Stimulated activated memory B cell treated with anti-CD40 and anti-IgM and Interleukin-4, amounts not matched to agents 10 μg/mL and 1 μg/mL and 100 μg/mL, for 72 hours (primary cell): ENCODE results near the gene BCO1.
"Not testable (repeated sequence)": the region's sequence is repeated elsewhere in the genome, so short reads cannot be mapped to it uniquely, and the experiment has no call there.

Experiments used
- ATAC-seq: fragments of 150-1000 bp; cut with Tn5 transposase; 2 replicates; pipeline ENCODE4 v1.10.0; 2021
- H3K27ac Mint-ChIP-seq: one replicate; pipeline ENCODE4 v1.8.0; 2022; ENCODE audit warnings: mild to moderate bottlenecking, mixed read lengths
- H3K27me3 Mint-ChIP-seq: one replicate; pipeline ENCODE4 v1.8.0; 2022; ENCODE audit warnings: mixed read lengths
- H3K36me3 Mint-ChIP-seq: one replicate; pipeline ENCODE4 v1.8.0; 2022; ENCODE audit warnings: mixed read lengths
- H3K4me1 Mint-ChIP-seq: one replicate; pipeline ENCODE4 v1.8.0; 2022; ENCODE audit warnings: mixed read lengths
- H3K4me3 Mint-ChIP-seq: one replicate; pipeline ENCODE4 v1.8.0; 2022; ENCODE audit warnings: mild to moderate bottlenecking, moderate library complexity, mixed read lengths
- H3K9me3 Mint-ChIP-seq: one replicate; pipeline ENCODE4 v1.8.0; 2022; ENCODE audit warnings: mixed read lengths

Gene BCO1

GRCh38 chr16:81221731-81222130 lies 16.8 kb upstream of the BCO1 start:
- no peaks in the 10 kb centered on the region for H3K4me1 Mint-ChIP-seq
- no peak for ATAC-seq
- no peak overlapping the region for H3K27ac Mint-ChIP-seq

GRCh38 chr16:81224824-81225223 lies 13.7 kb upstream of the BCO1 start:
- Mint-ChIP-seq H3K4me1 (no peaks in the 10 kb centered on the region), H3K27ac (no peak overlapping the region), H3K27me3 (peaks cover 38% of the 10 kb centered on the region), H3K36me3 (no peaks in the 10 kb centered on the region), H3K9me3 (no peaks in the 10 kb centered on the region), H3K4me3 (no peak overlapping the region)
- no peak for ATAC-seq

More at GRCh38 chr16:81221731-81222130, 16.8 kb upstream of the BCO1 start:
- H3K36me3 Mint-ChIP-seq, result no peaks in the 10 kb centered on the region
- H3K4me3 Mint-ChIP-seq, result no peak overlapping the region
- no peaks in the 10 kb centered on the region for H3K9me3 Mint-ChIP-seq
- peaks cover 17% of the 10 kb centered on the region for H3K27me3 Mint-ChIP-seq

DNA sequence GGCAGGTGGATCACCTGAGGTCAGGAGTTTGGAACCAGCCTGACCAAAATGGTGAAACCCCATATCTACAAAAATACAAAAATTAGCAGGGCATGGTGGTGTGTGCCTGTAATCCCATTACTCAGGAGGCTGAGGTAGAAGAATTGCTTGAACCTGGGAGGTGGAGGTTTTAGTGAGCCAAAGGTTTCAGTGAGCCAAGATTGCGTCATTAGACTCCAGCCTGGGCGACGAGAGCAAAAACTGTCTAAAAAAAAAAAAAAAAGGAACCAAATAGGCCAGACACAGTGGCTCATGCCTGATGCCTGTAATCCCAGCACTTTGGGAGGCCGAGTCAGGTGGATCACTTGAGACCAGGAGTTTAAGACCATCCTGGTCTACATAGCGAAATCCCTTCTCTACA lies 12.8 kb upstream of the BCO1 start:
- not testable (repeated sequence) for H3K4me1 Mint-ChIP-seq, H3K27ac Mint-ChIP-seq, ATAC-seq, H3K4me3 Mint-ChIP-seq, H3K36me3 Mint-ChIP-seq, H3K9me3 Mint-ChIP-seq
- H3K27me3 Mint-ChIP-seq, result peaks cover 38% of the 10 kb centered on the region

DNA sequence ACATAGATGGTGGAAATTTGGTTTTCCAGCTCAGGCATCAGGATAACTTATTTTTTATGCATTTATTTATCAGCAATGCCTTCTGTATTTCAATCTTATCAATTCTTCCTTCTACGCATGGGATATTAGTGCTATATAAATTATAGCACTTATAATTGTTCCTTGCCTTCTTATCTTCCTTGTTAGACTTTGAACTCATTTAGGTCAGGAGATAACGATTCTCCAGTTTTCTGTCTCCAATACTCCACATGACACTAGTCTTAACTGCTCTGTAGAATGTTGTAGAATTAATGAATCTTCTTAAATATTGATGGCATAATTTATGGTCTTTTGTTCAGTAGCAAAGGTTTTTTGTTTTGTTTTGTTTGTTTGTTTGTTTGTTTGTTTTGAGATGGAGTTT lies 10.7 kb upstream of the BCO1 start:
- no peak for ATAC-seq
- no peak overlapping the region for H3K27ac Mint-ChIP-seq
- no peaks in the 10 kb centered on the region for H3K9me3 Mint-ChIP-seq
- H3K4me3 Mint-ChIP-seq, result no peak overlapping the region
- H3K4me1 Mint-ChIP-seq, result no peaks in the 10 kb centered on the region
- H3K27me3 Mint-ChIP-seq, result peaks cover 38% of the 10 kb centered on the region
- no peaks in the 10 kb centered on the region for H3K36me3 Mint-ChIP-seq

DNA sequence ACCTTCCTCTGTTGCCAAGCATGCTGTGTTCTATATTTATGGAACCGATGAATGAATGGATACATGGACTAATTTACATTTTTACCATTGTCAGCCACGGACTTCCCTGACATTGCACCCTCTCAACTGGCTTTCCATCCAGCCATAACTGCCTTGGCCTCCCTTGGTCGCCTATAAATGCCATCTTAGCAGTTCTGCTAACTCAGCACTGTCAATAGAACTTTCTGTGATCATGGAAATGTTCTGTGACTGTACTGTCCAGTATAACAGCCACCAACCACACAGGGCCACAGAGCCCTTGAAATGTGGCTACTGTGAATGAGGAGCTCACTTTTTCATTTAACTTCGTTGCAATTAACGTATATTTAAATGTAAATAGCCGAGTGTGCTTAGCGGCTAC lies 8.7 kb upstream of the BCO1 start:
- H3K4me3 Mint-ChIP-seq, result no peak overlapping the region
- H3K36me3 Mint-ChIP-seq, result no peaks in the 10 kb centered on the region
- H3K9me3 Mint-ChIP-seq, result no peaks in the 10 kb centered on the region
- no peak overlapping the region for H3K27ac Mint-ChIP-seq
- H3K27me3 Mint-ChIP-seq, result peaks cover 38% of the 10 kb centered on the region
- no peaks in the 10 kb centered on the region for H3K4me1 Mint-ChIP-seq
- no peak for ATAC-seq

DNA sequence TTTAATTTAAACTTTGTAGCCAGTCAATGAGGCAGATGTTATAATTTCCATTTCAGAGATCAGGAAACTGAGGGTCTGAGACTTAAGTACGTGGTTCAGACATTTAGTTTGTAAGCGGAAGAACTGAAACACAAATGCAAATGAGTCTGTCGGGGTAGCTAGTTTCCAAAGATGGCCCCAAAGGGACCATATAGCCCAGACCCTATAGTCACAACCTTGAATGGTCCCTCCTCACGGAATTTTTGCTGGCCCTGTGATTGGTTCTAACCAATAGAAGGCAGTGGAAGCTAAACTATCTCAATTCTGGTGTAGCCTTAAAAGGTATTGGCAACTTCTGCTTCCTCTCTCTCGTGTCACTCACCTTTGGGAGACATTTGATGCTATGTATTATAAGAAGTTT lies 7.5 kb upstream of the BCO1 start:
- ATAC-seq, result peak; percentile 8
- peaks cover 29% of the 10 kb centered on the region for H3K27me3 Mint-ChIP-seq
- no peaks in the 10 kb centered on the region for H3K9me3 Mint-ChIP-seq
- no peak overlapping the region for H3K4me3 Mint-ChIP-seq
- no peaks in the 10 kb centered on the region for H3K36me3 Mint-ChIP-seq
- H3K27ac Mint-ChIP-seq, result no peak overlapping the region
- no peaks in the 10 kb centered on the region for H3K4me1 Mint-ChIP-seq

DNA sequence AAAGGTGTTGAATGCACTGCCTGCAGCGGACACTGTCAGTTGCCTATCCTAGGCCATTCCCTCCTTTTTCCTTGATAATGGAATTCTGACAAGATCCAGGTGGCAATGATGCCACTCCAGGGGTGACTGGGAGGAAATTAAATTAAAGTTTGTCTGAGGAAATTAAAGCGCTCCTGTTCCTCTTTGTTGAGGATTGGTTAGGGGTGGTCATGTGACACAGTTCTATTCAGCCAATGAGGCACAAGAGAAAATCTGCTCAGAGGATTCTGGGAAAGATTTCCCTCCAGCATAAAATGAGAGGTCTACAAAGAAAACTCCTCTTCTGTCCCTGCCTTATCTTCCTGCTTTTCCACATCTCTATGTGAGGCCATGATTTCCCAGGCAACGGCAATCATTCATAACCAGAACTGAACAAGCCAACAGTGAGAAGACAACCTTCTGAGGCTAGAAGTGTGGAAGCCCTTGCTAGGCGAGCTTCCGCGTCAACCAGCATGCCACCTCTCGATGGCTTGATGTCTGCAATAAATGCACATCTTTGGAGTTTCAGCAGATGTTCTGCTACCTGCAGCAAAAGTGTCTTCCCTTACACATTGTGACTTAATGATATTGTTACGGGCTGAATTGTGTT lies 5.6 kb upstream of the BCO1 start:
- Mint-ChIP-seq H3K27ac (no peak overlapping the region), H3K9me3 (no peaks in the 10 kb centered on the region), H3K27me3 (peaks cover 15% of the 10 kb centered on the region), H3K4me1 (no peaks in the 10 kb centered on the region), H3K4me3 (no peak overlapping the region), H3K36me3 (no peaks in the 10 kb centered on the region)
- no peak for ATAC-seq

DNA sequence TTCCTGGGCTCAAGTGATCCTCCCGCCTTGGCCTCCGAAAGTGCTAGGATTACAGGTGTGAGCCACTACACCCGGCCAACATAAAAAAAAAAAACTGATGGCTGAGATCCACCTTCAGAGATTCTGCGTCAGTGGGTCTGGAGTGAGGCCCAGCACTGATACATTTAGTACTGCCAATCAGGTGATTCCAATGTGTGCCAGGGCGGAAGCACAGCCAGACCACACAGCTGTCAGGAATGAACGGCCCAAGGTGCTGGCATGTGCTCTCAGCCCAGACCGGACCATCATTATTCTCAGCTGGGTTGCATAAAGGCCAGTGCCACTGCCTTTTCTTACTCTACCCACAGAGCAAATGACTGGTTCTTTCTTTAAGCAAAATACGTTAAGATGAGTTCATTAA lies 1.2 kb upstream of the BCO1 start:
- H3K27me3 Mint-ChIP-seq, result peaks cover 10% of the 10 kb centered on the region
- H3K4me3 Mint-ChIP-seq, result no peak overlapping the region
- H3K27ac Mint-ChIP-seq, result no peak overlapping the region
- H3K36me3 Mint-ChIP-seq, result no peaks in the 10 kb centered on the region
- no peaks in the 10 kb centered on the region for H3K9me3 Mint-ChIP-seq
- ATAC-seq, result no peak
- peaks cover 8% of the 10 kb centered on the region for H3K4me1 Mint-ChIP-seq

DNA sequence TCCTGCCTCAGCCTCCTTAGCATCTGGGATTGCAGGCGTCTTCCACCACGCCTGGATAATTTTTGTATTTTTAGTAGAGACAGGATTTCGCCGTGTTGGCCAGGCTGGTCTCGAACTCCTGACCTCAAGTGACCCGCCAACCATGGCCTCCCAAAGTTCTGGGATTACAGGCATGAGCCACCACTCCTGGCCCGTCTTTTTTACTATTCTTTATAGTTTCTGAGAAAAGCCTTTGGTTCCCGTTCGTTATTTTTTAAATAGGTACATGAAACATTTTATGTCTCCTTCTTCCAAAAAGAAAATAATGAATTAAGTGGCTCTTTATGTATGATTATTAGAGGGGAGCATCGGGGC lies 570 bp upstream of the BCO1 start:
- H3K4me1 Mint-ChIP-seq, result peaks cover 8% of the 10 kb centered on the region
- H3K4me3 Mint-ChIP-seq, result no peak overlapping the region
- no peaks in the 10 kb centered on the region for H3K36me3 Mint-ChIP-seq
- peaks cover 3% of the 10 kb centered on the region for H3K9me3 Mint-ChIP-seq
- no peak overlapping the region for H3K27ac Mint-ChIP-seq
- peaks cover 17% of the 10 kb centered on the region for H3K27me3 Mint-ChIP-seq
- ATAC-seq, result no peak

- ATAC-seq, result no peak
- Mint-ChIP-seq H3K4me1 (peaks cover 8% of the 10 kb centered on the region), H3K27ac (no peak overlapping the region), H3K36me3 (no peaks in the 10 kb centered on the region), H3K27me3 (peaks cover 26% of the 10 kb centered on the region), H3K4me3 (no peak overlapping the region), H3K9me3 (peaks cover 3% of the 10 kb centered on the region)
Observed at GRCh38 chr16:81239367-81240121, 1.1 kb downstream of the BCO1 start.

GRCh38 chr16:81241706-81242105 lies 3.2 kb downstream of the BCO1 start:
- H3K27ac Mint-ChIP-seq, result no peak overlapping the region
- peaks cover 43% of the 10 kb centered on the region for H3K27me3 Mint-ChIP-seq
- H3K4me3 Mint-ChIP-seq, result no peak overlapping the region
- H3K36me3 Mint-ChIP-seq, result no peaks in the 10 kb centered on the region
- peaks cover 8% of the 10 kb centered on the region for H3K4me1 Mint-ChIP-seq
- peaks cover 3% of the 10 kb centered on the region for H3K9me3 Mint-ChIP-seq
- ATAC-seq, result no peak

DNA sequence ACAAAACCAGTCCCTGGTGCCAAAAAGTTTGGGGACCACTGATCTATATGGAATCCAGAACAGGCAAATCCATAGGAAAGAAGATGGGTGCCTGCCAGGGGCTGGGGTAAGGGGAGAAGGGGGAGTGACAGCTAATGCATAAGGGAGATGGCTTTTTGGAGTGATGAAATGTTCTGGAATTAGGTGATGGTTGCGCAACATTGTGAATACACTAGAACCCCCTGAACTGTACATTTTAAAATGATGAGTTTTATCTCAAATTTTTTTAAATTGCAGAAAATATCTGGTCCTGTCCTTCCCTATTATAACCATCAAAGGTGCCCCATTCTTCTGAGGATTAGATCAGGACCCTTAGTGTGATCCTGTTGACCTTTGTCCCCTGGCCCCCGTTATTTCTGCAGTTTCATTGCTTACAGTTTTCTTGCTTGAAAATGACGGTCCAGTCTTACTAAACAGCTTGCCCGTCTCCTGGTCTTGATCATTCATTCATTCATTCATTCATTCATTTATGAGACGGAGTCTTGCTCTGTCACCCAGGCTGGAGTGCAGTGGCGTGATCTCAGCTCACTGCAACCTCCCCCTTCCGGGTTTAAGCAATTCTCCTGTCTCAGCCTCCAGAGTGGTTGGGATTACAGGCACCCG lies 4.6 kb downstream of the BCO1 start:
- Mint-ChIP-seq H3K9me3 (peaks cover 3% of the 10 kb centered on the region), H3K27me3 (peaks cover 43% of the 10 kb centered on the region)
- no peak for ATAC-seq

DNA sequence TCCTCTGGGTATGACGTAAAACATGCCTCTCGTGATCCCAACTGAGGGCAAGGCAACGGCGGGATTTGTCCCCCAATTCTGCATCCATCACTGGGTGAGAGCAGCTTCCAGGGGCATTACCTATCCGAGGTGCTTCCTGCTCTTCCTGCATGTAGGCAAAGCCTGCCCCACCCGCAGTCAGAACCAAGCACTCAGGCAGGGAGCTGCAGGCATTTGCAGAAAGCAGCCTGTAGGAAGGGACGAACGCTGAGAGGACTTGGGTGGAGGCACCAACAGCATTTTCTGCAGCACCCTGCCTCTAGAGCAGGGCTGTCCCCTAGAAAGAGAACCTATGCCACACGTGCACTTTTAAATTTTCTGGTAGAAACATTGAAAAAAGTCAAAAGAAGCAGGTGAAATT lies 5.5 kb downstream of the BCO1 start:
- no peak overlapping the region for H3K27ac Mint-ChIP-seq

More for the DNA sequence above, 4.6 kb downstream of the BCO1 start:
- peaks cover 8% of the 10 kb centered on the region for H3K4me1 Mint-ChIP-seq
- H3K27ac Mint-ChIP-seq, result no peak overlapping the region
- H3K4me3 Mint-ChIP-seq, result no peak overlapping the region
- no peaks in the 10 kb centered on the region for H3K36me3 Mint-ChIP-seq

GRCh38 chr16:81251871-81252270 lies 13.4 kb downstream of the BCO1 start:
- no peak overlapping the region for H3K4me3 Mint-ChIP-seq
- H3K36me3 Mint-ChIP-seq, result no peaks in the 10 kb centered on the region
- ATAC-seq, result no peak

More for the DNA sequence above, 5.5 kb downstream of the BCO1 start:
- peaks cover 35% of the 10 kb centered on the region for H3K27me3 Mint-ChIP-seq
- ATAC-seq, result no peak
- H3K9me3 Mint-ChIP-seq, result peaks cover 3% of the 10 kb centered on the region
- H3K4me3 Mint-ChIP-seq, result no peak overlapping the region
- no peaks in the 10 kb centered on the region for H3K4me1 Mint-ChIP-seq
- no peaks in the 10 kb centered on the region for H3K36me3 Mint-ChIP-seq

GRCh38 chr16:81253141-81253540 lies 14.7 kb downstream of the BCO1 start:
- no peak for ATAC-seq
- no peak overlapping the region for H3K4me3 Mint-ChIP-seq
- H3K4me1 Mint-ChIP-seq, result no peaks in the 10 kb centered on the region
- H3K9me3 Mint-ChIP-seq, result no peaks in the 10 kb centered on the region
- no peak overlapping the region for H3K27ac Mint-ChIP-seq
- H3K36me3 Mint-ChIP-seq, result no peaks in the 10 kb centered on the region
- H3K27me3 Mint-ChIP-seq, result peaks cover 23% of the 10 kb centered on the region

More at GRCh38 chr16:81251871-81252270, 13.4 kb downstream of the BCO1 start:
- no peaks in the 10 kb centered on the region for H3K9me3 Mint-ChIP-seq
- H3K27ac Mint-ChIP-seq, result no peak overlapping the region
- no peaks in the 10 kb centered on the region for H3K4me1 Mint-ChIP-seq
- H3K27me3 Mint-ChIP-seq, result peaks cover 10% of the 10 kb centered on the region
